ENCODE measurements around the gene PSMA4. TPM values are rescaled to one million over a fixed set of nuclear protein-coding genes. Genes with fewer than 3 reads are reported as not detected.

The PSMA4 gene
- total and polyA plus RNA-seq, 10 of the 15 experiments (the other 5 are each of a cell fraction or from before 2014, with no cell fraction given), result 210 to 1,221 (median 546) TPM

- H2AFZ ChIP-seq (ENCODE audit: control insufficient read depth, low read depth, low read length), result no peak overlapping the region
- no peak for TF ChIP-seq NR2F1 (conservative IDR thresholded peaks at IDR 0.05)
- no peak for TF ChIP-seq SUPT20H (IDR thresholded peaks at IDR 0.05; ENCODE audit: borderline replicate concordance, control insufficient read depth, low read depth, low read length)
- no peak for TF ChIP-seq SMAD5 (IDR thresholded peaks at IDR 0.05; ENCODE audit: low read depth)
- TF ChIP-seq HDGF (IDR thresholded peaks at IDR 0.05), result no peak
- TF ChIP-seq BHLHE40 (IDR thresholded peaks at IDR 0.05; ENCODE audit: borderline replicate concordance in 1 of 2, low read depth in 2 of 2, low read length in 1 of 2), result no peak
- TF ChIP-seq NFYB (IDR thresholded peaks at IDR 0.05; ENCODE audit: insufficient read depth, low read depth, low read length), result no peak
- TF ChIP-seq TCF7 (IDR thresholded peaks at IDR 0.05; ENCODE audit: borderline replicate concordance), result no peak
- no TSS peak for BruUV-seq (replicated peaks)
- ATAC-seq (no peak), DNase-seq (ENCODE audit: low read depth, low spot score) (no peak), FAIRE-seq (no peak)
- H3K36me3 ChIP-seq (ENCODE audit: control insufficient read depth in 2 of 2, insufficient read depth in 2 of 2, low read length in 1 of 2), result no peaks in the 10 kb centered on the region
- no peaks in the 10 kb centered on the region for H3K4me1 ChIP-seq (ENCODE audit: control insufficient read depth, insufficient read depth, low read length)
- no peak overlapping the region for H3K4me3 ChIP-seq
- no peaks in the 10 kb centered on the region for H3K9me3 ChIP-seq (replicated peaks; ENCODE audit: control insufficient read depth, insufficient read depth, low read length)
- in situ Hi-C loops (cut with MboI), result no loop called here
- H3K9ac ChIP-seq (ENCODE audit: control insufficient read depth, insufficient read depth, low read length), result no peak overlapping the region
- no peak overlapping the region for H3K4me2 ChIP-seq (ENCODE audit: control insufficient read depth, insufficient read depth)
- CTCF ChIA-PET, result no interaction called here
- WGBS (ENCODE audit: insufficient coverage, insufficient replicate concordance, low lambda C conversion rate, missing lambda C conversion rate), result 94% methylated on average over 1 of the region's 1 CpG
- POLR2A ChIA-PET, result no interaction called here
- RAD21 ChIA-PET (ENCODE audit: unreplicated experiment), result no interaction called here
- intact Hi-C loops (cut with micrococcal nuclease; ENCODE audit: unreplicated experiment), result no loop called here
- SMC1A ChIA-PET (ENCODE audit: uncharacterized antibody, unreplicated experiment), result no interaction called here
- H3K79me2 ChIP-seq (ENCODE audit: control insufficient read depth, insufficient read depth, low read length), result no peaks in the 10 kb centered on the region
- H3K27me3 ChIP-seq (replicated peaks in 1 of 2; ENCODE audit: control insufficient read depth in 2 of 2, insufficient read depth in 2 of 2, low read length in 1 of 2), result no peaks in the 10 kb centered on the region
- no peak overlapping the region for H3K27ac ChIP-seq (ENCODE audit: control insufficient read depth, insufficient read depth)
- no peaks in the 10 kb centered on the region for H4K20me1 ChIP-seq (ENCODE audit: control insufficient read depth, insufficient read depth)
Measured at GRCh38 chr15:78597583-78597982, 57.3 kb downstream of the PSMA4 start.

GRCh38 chr15:78598348-78598747 is 58.1 kb downstream of the PSMA4 start:
- no peak overlapping the region for H3K9ac ChIP-seq (ENCODE audit: control insufficient read depth, insufficient read depth, low read length)
- DNase-seq (ENCODE audit: low read depth, low spot score), result no peak
- no peaks in the 10 kb centered on the region for H3K4me1 ChIP-seq (ENCODE audit: control insufficient read depth, insufficient read depth, low read length)
- no peaks in the 10 kb centered on the region for H3K36me3 ChIP-seq (ENCODE audit: control insufficient read depth in 2 of 2, insufficient read depth in 2 of 2, low read length in 1 of 2)
- no peaks in the 10 kb centered on the region for H4K20me1 ChIP-seq (ENCODE audit: control insufficient read depth, insufficient read depth)
- ATAC-seq, result no peak
- H3K4me2 ChIP-seq (ENCODE audit: control insufficient read depth, insufficient read depth), result no peak overlapping the region
- ChIA-PET CTCF (no interaction called here), SMC1A (ENCODE audit: uncharacterized antibody, unreplicated experiment) (no interaction called here), RAD21 (ENCODE audit: unreplicated experiment) (no interaction called here), POLR2A (no interaction called here)
- FAIRE-seq, result no peak
- no peaks in the 10 kb centered on the region for H3K79me2 ChIP-seq (ENCODE audit: control insufficient read depth, insufficient read depth, low read length)
- H3K4me3 ChIP-seq, result no peak overlapping the region
- H3K9me3 ChIP-seq (replicated peaks; ENCODE audit: control insufficient read depth, insufficient read depth, low read length), result no peaks in the 10 kb centered on the region
- intact Hi-C loops (cut with micrococcal nuclease; ENCODE audit: unreplicated experiment), result no loop called here
- no peak overlapping the region for H2AFZ ChIP-seq (ENCODE audit: control insufficient read depth, low read depth, low read length)
- in situ Hi-C loops (cut with MboI), result no loop called here
- no peaks in the 10 kb centered on the region for H3K27me3 ChIP-seq (replicated peaks in 1 of 2; ENCODE audit: control insufficient read depth in 2 of 2, insufficient read depth in 2 of 2, low read length in 1 of 2)
- 100% methylated on average over 3 of the region's 3 CpGs for WGBS (ENCODE audit: insufficient coverage, insufficient replicate concordance, low lambda C conversion rate, missing lambda C conversion rate)
- H3K27ac ChIP-seq (ENCODE audit: control insufficient read depth, insufficient read depth), result no peak overlapping the region
- no TSS peak for BruUV-seq (replicated peaks)
- TF ChIP-seq SIN3A (IDR thresholded peaks at IDR 0.05; ENCODE audit: low read depth, low read length) (no peak), CREM (IDR thresholded peaks at IDR 0.05; ENCODE audit: low read depth) (no peak), RB1 (IDR thresholded peaks at IDR 0.05; ENCODE audit: borderline replicate concordance) (no peak), ATF7 (IDR thresholded peaks at IDR 0.05; ENCODE audit: low read depth) (no peak), RELB (IDR thresholded peaks at IDR 0.05; ENCODE audit: low read depth) (no peak), YBX1 (IDR thresholded peaks at IDR 0.05) (no peak), ZZZ3 (IDR thresholded peaks at IDR 0.05; ENCODE audit: control insufficient read depth, insufficient read length, low read depth) (no peak), CEBPB (IDR thresholded peaks at IDR 0.05; ENCODE audit: borderline replicate concordance in 1 of 2, low read depth in 2 of 2, low read length in 2 of 2) (no peak), FOXM1 (IDR thresholded peaks at IDR 0.05; ENCODE audit: low read depth, low read length) (no peak), BRCA1 (IDR thresholded peaks at IDR 0.05; ENCODE audit: low read depth, low read length) (no peak), PAX5 (IDR thresholded peaks at IDR 0.05; ENCODE audit: borderline replicate concordance, low read depth, low read length) (no peak), ZNF217 (IDR thresholded peaks at IDR 0.05) (no peak), ZNF207 (IDR thresholded peaks at IDR 0.05; ENCODE audit: borderline replicate concordance) (no peak), RAD51 (IDR thresholded peaks at IDR 0.05) (no peak)
